Measurements from ENCODE around the gene NRP1. TPM values are rescaled to one million over a fixed set of nuclear protein-coding genes. Genes with fewer than 3 reads are reported as not detected.

The NRP1 gene
- total and polyA plus RNA-seq, 2 of the 8 experiments (the other 6 are each of a cell fraction or from before 2014, with no cell fraction given), result 1.2 to 2.1 TPM

- TF ChIP-seq CTCF (IDR thresholded peaks at IDR 0.05; ENCODE audit: control extremely low read depth in 1 of 3, insufficient read depth in 1 of 3, low read depth in 1 of 3, low read length in 3 of 3) (peak; percentile 40 to 62 (median 47)), CBX5 (IDR thresholded peaks at IDR 0.05; ENCODE audit: low read depth, low read length) (no peak), EGR1 (IDR thresholded peaks at IDR 0.05; ENCODE audit: borderline replicate concordance, low read depth, low read length) (no peak), EZH2 (IDR thresholded peaks at IDR 0.05; ENCODE audit: low read depth, low read length, severe bottlenecking) (peak; percentile 74), SUZ12 (IDR thresholded peaks at IDR 0.05; ENCODE audit: low read length) (peak; percentile 76), TAF1 (IDR thresholded peaks at IDR 0.05; ENCODE audit: low read depth, low read length) (no peak), ASH2L (IDR thresholded peaks at IDR 0.05; ENCODE audit: low read length) (peak; percentile 46)
- TF ChIP-seq, protein P1, sequence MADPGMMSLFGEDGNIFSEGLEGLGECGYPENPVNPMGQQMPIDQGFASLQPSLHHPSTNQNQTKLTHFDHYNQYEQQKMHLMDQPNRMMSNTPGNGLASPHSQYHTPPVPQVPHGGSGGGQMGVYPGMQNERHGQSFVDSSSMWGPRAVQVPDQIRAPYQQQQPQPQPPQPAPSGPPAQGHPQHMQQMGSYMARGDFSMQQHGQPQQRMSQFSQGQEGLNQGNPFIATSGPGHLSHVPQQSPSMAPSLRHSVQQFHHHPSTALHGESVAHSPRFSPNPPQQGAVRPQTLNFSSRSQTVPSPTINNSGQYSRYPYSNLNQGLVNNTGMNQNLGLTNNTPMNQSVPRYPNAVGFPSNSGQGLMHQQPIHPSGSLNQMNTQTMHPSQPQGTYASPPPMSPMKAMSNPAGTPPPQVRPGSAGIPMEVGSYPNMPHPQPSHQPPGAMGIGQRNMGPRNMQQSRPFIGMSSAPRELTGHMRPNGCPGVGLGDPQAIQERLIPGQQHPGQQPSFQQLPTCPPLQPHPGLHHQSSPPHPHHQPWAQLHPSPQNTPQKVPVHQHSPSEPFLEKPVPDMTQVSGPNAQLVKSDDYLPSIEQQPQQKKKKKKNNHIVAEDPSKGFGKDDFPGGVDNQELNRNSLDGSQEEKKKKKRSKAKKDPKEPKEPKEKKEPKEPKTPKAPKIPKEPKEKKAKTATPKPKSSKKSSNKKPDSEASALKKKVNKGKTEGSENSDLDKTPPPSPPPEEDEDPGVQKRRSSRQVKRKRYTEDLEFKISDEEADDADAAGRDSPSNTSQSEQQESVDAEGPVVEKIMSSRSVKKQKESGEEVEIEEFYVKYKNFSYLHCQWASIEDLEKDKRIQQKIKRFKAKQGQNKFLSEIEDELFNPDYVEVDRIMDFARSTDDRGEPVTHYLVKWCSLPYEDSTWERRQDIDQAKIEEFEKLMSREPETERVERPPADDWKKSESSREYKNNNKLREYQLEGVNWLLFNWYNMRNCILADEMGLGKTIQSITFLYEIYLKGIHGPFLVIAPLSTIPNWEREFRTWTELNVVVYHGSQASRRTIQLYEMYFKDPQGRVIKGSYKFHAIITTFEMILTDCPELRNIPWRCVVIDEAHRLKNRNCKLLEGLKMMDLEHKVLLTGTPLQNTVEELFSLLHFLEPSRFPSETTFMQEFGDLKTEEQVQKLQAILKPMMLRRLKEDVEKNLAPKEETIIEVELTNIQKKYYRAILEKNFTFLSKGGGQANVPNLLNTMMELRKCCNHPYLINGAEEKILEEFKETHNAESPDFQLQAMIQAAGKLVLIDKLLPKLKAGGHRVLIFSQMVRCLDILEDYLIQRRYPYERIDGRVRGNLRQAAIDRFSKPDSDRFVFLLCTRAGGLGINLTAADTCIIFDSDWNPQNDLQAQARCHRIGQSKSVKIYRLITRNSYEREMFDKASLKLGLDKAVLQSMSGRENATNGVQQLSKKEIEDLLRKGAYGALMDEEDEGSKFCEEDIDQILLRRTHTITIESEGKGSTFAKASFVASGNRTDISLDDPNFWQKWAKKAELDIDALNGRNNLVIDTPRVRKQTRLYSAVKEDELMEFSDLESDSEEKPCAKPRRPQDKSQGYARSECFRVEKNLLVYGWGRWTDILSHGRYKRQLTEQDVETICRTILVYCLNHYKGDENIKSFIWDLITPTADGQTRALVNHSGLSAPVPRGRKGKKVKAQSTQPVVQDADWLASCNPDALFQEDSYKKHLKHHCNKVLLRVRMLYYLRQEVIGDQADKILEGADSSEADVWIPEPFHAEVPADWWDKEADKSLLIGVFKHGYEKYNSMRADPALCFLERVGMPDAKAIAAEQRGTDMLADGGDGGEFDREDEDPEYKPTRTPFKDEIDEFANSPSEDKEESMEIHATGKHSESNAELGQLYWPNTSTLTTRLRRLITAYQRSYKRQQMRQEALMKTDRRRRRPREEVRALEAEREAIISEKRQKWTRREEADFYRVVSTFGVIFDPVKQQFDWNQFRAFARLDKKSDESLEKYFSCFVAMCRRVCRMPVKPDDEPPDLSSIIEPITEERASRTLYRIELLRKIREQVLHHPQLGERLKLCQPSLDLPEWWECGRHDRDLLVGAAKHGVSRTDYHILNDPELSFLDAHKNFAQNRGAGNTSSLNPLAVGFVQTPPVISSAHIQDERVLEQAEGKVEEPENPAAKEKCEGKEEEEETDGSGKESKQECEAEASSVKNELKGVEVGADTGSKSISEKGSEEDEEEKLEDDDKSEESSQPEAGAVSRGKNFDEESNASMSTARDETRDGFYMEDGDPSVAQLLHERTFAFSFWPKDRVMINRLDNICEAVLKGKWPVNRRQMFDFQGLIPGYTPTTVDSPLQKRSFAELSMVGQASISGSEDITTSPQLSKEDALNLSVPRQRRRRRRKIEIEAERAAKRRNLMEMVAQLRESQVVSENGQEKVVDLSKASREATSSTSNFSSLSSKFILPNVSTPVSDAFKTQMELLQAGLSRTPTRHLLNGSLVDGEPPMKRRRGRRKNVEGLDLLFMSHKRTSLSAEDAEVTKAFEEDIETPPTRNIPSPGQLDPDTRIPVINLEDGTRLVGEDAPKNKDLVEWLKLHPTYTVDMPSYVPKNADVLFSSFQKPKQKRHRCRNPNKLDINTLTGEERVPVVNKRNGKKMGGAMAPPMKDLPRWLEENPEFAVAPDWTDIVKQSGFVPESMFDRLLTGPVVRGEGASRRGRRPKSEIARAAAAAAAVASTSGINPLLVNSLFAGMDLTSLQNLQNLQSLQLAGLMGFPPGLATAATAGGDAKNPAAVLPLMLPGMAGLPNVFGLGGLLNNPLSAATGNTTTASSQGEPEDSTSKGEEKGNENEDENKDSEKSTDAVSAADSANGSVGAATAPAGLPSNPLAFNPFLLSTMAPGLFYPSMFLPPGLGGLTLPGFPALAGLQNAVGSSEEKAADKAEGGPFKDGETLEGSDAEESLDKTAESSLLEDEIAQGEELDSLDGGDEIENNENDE (IDR thresholded peaks at IDR 0.05; ENCODE audit: insufficient replicate concordance, low read length), result no peak
These were observed 511 bp upstream of the NRP1 start (continued) for GRCh38 chr10:33334805-33335550.
